ENCODE data around the gene FAM25A. TPM values are rescaled to one million over a fixed set of nuclear protein-coding genes. Genes with fewer than 3 reads are reported as not detected.
"Not testable (repeated sequence)": the region's sequence is repeated elsewhere in the genome, so short reads cannot be mapped to it uniquely, and the experiment has no call there.

Gene FAM25A
- polyA plus RNA-seq, 4 donors, result not detected

GRCh38 chr10:87009134-87009696, 10.9 kb upstream of the FAM25A start:
- not testable (repeated sequence) for DNase-seq (ENCODE audit: low read depth in 4 of 4, low spot score in 2 of 4)

DNA sequence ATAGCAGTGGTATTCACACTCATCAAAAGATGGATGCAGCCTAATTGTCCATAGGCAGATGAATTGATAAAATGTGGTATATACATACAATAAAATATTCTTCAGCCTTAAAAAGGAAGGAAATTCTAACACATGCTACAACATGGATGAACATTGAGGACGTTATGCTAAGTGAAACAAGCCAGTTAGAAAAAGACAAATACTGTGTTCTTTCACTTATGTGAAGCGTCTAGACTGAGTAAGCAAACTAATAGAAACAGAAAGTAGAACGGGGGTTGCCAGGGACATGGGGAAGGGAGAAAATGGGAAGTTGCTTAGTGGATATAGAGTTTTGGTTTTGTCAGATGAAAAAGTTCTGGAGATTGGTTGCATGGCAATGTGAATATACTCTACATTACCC, 6.6 kb upstream of the FAM25A start:
- DNase-seq (ENCODE audit: low read depth in 4 of 4, low spot score in 2 of 4), result not testable (repeated sequence)

GRCh38 chr10:87014986-87015716, 4.9 kb upstream of the FAM25A start:
- DNase-seq (ENCODE audit: low read depth in 4 of 4, low spot score in 2 of 4), result not testable (repeated sequence)

DNA sequence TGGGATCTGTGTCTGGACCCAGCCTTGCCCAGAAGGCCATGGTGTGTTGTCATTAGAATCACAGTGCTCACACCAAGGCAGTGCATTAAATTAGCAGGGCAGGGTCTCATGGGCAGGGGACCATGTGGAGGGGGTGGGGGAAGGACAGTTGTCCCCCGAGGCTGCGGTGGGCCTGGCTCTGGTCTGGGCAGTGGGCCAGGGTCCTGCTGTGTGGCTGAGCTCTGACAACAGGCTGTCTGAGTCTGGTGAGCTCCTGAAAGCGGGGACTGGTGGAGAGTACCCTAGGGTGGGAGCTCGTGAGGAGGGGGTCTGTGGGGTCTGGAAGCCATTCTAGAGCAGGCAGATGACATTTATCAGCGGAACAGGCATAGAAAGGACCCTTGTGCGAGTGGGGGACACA, 2.0 kb upstream of the FAM25A start:
- DNase-seq (ENCODE audit: low read depth in 4 of 4, low spot score in 2 of 4), result not testable (repeated sequence)

GRCh38 chr10:87019066-87019465, 1.0 kb upstream of the FAM25A start:
- not testable (repeated sequence) for DNase-seq (ENCODE audit: low read depth in 4 of 4, low spot score in 2 of 4)

- not testable (repeated sequence) for DNase-seq (ENCODE audit: low read depth in 4 of 4, low spot score in 2 of 4)
These were observed 590 bp upstream of the FAM25A start for GRCh38 chr10:87019504-87019903.

DNA sequence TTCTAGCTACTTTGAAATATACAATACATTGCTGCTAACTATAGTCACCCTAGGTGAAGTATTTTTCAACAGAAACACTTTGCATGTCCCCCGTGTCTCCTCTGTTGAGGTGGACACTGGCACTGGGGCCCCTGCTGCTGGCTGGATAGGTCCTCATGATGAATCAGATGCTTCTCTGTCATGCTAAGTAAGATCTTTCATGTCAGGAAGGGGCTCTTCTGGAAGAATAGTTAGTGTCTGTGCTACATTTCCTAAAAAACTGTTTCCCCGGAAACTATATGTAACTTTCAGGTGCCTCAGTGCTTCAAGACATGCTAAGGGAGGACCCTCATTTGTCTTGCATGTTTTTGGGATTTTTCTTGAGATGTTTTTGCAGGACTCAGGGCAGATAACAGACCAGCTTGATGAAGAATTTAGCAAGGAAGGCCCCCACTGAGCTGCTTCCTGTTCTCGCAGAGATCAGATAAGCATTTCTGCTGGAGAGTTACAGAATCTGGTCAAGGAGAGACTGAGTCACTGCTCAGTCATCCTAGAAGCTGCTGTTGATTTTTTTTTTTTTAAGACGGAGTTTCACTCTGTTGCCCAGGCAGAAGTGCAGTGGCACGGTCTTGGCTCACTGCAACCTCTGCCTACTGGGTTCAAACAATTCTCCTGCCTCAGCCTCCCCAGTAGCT, 5.3 kb downstream of the FAM25A start:
- not testable (repeated sequence) for DNase-seq (ENCODE audit: low read depth in 4 of 4, low spot score in 2 of 4)

- DNase-seq (ENCODE audit: low read depth in 4 of 4, low spot score in 2 of 4), result not testable (repeated sequence)
These were observed 6.8 kb downstream of the FAM25A start for GRCh38 chr10:87026747-87027508.

- not testable (repeated sequence) for DNase-seq (ENCODE audit: low read depth in 4 of 4, low spot score in 2 of 4)
These were observed 10.3 kb downstream of the FAM25A start for GRCh38 chr10:87030419-87030818.

DNA sequence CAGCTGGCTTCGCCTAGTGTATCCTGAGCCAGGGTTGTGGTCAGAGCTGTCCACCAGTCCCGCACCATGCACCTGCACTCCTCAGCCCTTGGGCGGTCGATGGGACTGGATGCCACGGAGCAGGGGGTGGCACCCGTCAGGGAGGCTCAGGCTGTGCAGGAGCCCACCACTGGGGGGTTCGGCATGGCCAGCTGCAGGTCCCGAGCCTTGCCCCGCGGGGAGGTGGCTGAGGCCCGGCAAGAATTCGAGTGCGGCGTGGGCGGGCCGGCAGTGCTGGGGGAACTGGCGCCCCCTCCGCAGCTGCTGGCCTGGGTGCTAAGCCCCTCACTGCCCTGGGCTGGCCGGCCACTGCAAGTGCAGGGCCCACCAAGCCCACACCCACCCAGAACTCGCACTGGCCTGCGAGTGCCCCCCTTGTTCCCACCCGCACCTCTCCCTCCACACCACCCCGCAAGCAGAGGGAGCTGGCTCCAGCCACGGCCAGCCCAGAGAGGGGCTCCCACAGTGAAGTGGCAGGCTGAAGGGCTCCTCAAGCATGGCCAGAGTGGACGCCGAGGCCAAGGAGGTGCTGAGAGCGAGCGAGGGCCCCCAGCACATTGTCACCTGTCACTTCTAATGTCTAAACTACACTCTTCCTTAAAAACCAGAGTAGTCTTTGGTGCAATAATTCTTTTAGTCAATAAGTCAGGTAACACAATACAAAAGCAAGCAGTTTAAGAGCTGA, 11.0 kb downstream of the FAM25A start:
- no peak for DNase-seq (ENCODE audit: low read depth in 4 of 4, low spot score in 2 of 4)

DNA sequence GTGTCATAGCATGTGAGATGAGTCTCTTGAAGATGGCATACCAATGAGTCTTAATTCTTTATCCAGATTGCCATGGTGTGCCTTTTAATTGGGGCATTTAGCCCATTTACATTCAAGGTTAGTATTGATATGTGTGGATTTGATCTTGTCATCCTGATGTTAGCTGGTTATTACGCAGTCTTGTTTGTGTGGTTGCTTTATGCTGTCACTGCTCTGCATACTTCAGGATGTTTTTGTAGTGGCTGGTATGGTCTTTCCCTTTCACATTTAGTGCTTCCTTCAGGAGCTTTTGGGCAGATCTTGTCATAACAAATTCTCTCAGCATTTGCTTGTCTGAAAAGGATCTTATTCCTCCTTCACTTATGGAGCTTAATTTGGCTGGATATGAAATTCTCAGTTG, 16.5 kb downstream of the FAM25A start:
- no peak for DNase-seq (ENCODE audit: low read depth in 4 of 4, low spot score in 2 of 4)

DNA sequence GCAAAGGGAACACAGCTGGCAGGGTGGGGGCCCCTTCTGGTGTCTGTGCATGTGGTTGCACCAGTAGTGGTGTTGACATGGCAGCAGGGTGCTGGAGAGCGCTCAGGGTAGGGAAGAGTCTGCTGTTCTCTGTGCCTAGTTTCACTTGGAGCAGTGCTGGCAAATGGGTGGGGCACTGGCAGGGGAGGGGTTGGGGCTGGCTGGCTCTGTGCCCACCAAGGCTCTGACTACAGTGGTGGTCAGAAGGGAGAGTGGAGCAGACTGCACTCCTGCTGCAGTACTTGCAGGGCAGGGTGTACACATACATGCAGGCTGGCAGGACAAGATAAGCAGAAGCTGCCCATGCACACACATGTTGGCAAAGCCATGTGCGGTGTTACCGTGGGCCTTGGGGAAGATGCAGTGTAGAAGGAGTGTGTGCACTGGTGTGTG, 18.2 kb downstream of the FAM25A start:
- DNase-seq (ENCODE audit: low read depth in 4 of 4, low spot score in 2 of 4), result no peak

DNA sequence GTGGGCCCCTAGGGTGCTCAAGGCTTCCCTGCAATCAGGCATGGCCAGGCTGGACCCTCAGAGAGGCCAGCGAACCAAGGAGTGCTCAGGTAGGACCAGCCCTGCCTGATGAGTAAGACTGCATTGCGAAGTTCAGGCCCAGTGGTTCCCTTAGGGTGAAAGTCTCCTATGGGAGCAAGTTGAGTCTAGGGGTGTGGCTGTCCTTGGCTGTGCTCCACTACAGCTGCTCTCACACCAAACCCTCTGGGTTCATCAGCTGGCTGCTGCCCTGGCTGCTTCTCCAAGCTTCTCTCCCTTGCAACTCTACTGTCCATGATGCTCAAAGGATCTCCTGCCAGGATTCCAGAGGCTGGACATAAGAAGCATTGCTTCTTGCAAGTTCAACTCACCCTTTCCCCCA, 18.7 kb downstream of the FAM25A start:
- DNase-seq (ENCODE audit: low read depth in 4 of 4, low spot score in 2 of 4), result no peak

DNA sequence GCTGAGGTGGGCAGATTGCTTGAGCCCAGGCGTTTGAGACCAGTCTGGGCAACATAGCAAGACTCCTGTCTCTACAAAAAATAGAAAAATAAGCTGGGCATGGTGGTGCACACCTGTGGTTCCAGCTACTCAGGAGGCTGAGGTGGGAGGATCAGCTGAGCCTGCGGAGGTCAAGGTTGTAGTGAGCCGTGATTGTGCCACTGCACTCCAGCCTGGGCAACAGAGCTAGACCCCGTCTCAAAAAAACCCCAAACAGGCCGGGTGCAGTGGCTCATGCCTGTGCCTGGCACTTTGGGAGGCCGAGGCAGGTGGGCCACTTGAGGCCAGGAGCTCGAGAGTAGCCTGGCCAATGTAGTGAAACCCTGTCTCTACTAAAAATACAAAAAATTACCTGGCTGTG, 23.5 kb downstream of the FAM25A start:
- not testable (repeated sequence) for DNase-seq (ENCODE audit: low read depth in 4 of 4, low spot score in 2 of 4)

DNA sequence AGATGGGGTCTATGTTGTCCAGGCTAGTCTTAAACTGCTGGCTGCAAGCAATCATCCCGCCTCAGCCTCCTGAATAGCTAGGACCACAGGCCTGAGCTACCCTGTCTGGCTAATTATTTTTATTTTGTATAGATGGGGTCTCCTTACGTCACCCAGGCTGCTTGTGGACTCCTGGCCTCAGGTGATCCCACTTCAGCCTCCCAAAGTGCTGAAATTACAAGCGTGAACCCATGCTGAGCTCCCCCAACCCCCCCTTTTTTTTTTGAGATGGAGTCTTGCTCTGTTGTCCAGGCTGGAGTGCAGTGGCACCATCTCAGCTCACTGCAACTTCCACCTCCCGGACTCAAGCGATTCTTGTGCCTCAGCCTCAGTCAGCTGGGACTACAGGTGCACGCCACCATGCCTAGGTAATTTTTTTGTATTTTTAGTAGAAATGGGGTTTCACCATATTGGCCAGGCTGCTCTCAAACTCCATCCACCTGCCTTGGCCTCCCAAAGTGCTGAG, 25.4 kb downstream of the FAM25A start:
- no peak for DNase-seq (ENCODE audit: low read depth in 4 of 4, low spot score in 2 of 4)

- DNase-seq (ENCODE audit: low read depth in 4 of 4, low spot score in 2 of 4), result no peak
These were observed 33.0 kb downstream of the FAM25A start for GRCh38 chr10:87053111-87053510.

DNA sequence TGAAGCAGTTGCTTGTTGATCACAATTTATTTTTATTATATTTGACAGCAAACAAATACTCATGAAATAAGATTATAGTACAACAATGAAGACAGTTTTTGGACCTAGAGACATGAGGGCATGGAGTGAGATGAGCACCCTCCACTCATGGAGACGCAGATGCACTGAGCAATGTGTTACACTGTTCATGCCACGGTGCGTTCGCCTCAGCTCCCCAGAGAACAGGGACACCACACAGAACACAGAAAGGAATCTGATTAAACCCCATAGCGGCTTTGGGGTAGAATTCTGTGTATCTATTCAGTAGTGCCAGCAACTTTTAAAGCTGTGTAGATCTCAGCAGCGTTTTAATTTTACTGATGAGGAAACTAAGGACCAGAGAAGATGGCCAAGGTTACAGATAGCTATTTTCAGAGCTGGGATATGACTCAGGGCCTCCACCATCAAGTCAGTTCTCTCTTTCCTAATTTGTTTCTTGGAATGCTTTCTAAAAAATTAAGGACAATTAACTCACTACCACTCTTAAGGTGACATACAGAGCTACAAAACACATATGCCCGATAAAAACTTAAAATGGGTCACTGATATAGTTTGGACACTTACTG, 33.6 kb downstream of the FAM25A start:
- DNase-seq (ENCODE audit: low read depth in 4 of 4, low spot score in 2 of 4), result no peak

- no peak for DNase-seq (ENCODE audit: low read depth in 4 of 4, low spot score in 2 of 4)
These were observed 34.5 kb downstream of the FAM25A start for GRCh38 chr10:87054373-87055295.

- DNase-seq (ENCODE audit: low read depth in 4 of 4, low spot score in 2 of 4), result no peak
These were observed 38.1 kb downstream of the FAM25A start for GRCh38 chr10:87058171-87058570.

All from left renal cortex interstitium (tissue), 4 donors.